Renal cortex interstitium (tissue), 11 donors: ENCODE results near the gene SUCO. TPM values are rescaled to one million over a fixed set of nuclear protein-coding genes. Genes with fewer than 3 reads are reported as not detected.

Experiments used
- DNase-seq, 11 donors: peaks; one replicate each; pipeline ENCODE4 v3.0.0-alpha.2; 2013; ENCODE audit warnings: low read depth in 9 of 11, low spot score in 4 of 11; ENCODE audit errors: extremely low read depth in 1 of 11
- polyA plus RNA-seq, 3 donors: library from polyadenylated mRNA; unstranded; fragments of 120-200 nt; gene quantifications; one replicate each; pipeline ENCODE4 v1.2.1, GENCODE V29; 2013; ENCODE audit not compliant: insufficient read length in 3 of 3

Gene SUCO
- polyA plus RNA-seq, 3 donors: 54.5 to 70.4 (median 68.2) TPM

- no peak for DNase-seq
Observed at GRCh38 chr1:172657586-172657985, 124.6 kb downstream of the SUCO start.

GRCh38 chr1:172658871-172659453 lies 126.0 kb downstream of the SUCO start, which contains the start of gene FASLG:
Gene FASLG, plus strand, starts transcription at chr1:172659103. Its CDS starts 99 bp downstream, at chr1:172659202.
- no peak for DNase-seq

- DNase-seq: no peak
Observed at GRCh38 chr1:172661107-172661506, 128.2 kb downstream of the SUCO start.

Other genes starting within 250 kb of the SUCO start
- under 1 TPM in 2 of 3 donors, not detected in 1; 0.17 to 0.44 TPM for gene C1orf105, start 112.5 kb upstream of the SUCO start, polyA plus RNA-seq
- gene PIGC, start 89.1 kb upstream of the SUCO start, polyA plus RNA-seq: 10 to 100 TPM; 42.4 to 49.5 (median 46.3) TPM
- not detected for gene FASLG, start 126.0 kb downstream of the SUCO start, polyA plus RNA-seq